Prostate gland (tissue), 2 donors: ENCODE data around the gene EFEMP2. TPM values are rescaled to one million over a fixed set of nuclear protein-coding genes. Genes with fewer than 3 reads are reported as not detected.
"Not testable (repeated sequence)": the region's sequence is repeated elsewhere in the genome, so short reads cannot be mapped to it uniquely, and the experiment has no call there.

Experiments
- DNase-seq: peaks from one replicate; pipeline ENCODE4 v3.0.0-alpha.2; 2019; ENCODE audit warnings: low spot score
- H3K27ac ChIP-seq, 2 donors: fragments of 200-600 bp; sonication (generic); 2 replicates each; pipeline ENCODE4 v1.5.1; 2017 to 2019
- H3K27me3 ChIP-seq: fragments of 200-600 bp; sonication (generic); replicated peaks from 2 replicates; pipeline ENCODE4 v1.5.1; 2019; ENCODE audit not compliant: insufficient read depth
- H3K36me3 ChIP-seq, 2 donors: fragments of 200-600 bp; sonication (generic); 1 replicate in 1 of 2; 2 replicates in 1 of 2; pipeline versions ENCODE4 v1.5.1 to v1.8.1; 2017 to 2019
- H3K4me1 ChIP-seq: fragments of 200-600 bp; sonication (generic); replicated peaks from 2 replicates; pipeline ENCODE4 v1.5.1; 2019
- H3K4me3 ChIP-seq, 2 donors: fragments of 200-600 bp; sonication (generic); 2 replicates each; pipeline ENCODE4 v1.5.1; 2017 to 2019
- H3K9me3 ChIP-seq: fragments of 200-600 bp; sonication (generic); 2 replicates; pipeline ENCODE4 v1.5.1; 2017
- POLR2A ChIP-seq: fragments of 450-650 bp; IDR thresholded peaks from one replicate; pipeline ENCODE4 v1.6.1; 2016; ENCODE audit warnings: antibody characterized with exemption, mild to moderate bottlenecking
- POLR2AphosphoS5 ChIP-seq: sonication (generic); formaldehyde crosslinking; IDR thresholded peaks from one replicate; pipeline ENCODE4 v1.6.1; 2017; ENCODE audit warnings: antibody characterized with exemption
- WGBS: methylation state at CpG from one replicate; pipeline ENCODE4 v1.1.5; 2018; 5-methylcytosine and 5-hydroxymethylcytosine counted together
- intact Hi-C: fragments of 100-400 bp; cut with DNase I; formaldehyde crosslinking; loops from one replicate; pipeline ENCODE4 v1.14.2; 2022
- total RNA-seq, 2 donors: library from RNA; depleted of rRNA; stranded (reverse); fragments of >200 nt; gene quantifications; one replicate each; pipeline ENCODE4 v1.1.0, GENCODE V29; 2016
- TF ChIP-seq, protein P1 (sequence below), 4 experiments: fragments of 200-600 bp in 2 of 4; fragments of 450-650 bp in 2 of 4; sonication (generic) in 2 of 4; IDR thresholded peaks; 1 replicate in 3 of 4; 2 replicates in 1 of 4; pipeline ENCODE4 v1.5.1; 2016 to 2019; ENCODE audit warnings: antibody characterized with exemption in 4 of 4, mild to moderate bottlenecking in 2 of 4, moderate library complexity in 2 of 4

The EFEMP2 gene
- total RNA-seq, 2 donors from 2014 or later: 40.0 to 84.5 TPM

- 86% methylated on average over 19 of the region's 20 CpGs for WGBS
- TF ChIP-seq, protein P1, sequence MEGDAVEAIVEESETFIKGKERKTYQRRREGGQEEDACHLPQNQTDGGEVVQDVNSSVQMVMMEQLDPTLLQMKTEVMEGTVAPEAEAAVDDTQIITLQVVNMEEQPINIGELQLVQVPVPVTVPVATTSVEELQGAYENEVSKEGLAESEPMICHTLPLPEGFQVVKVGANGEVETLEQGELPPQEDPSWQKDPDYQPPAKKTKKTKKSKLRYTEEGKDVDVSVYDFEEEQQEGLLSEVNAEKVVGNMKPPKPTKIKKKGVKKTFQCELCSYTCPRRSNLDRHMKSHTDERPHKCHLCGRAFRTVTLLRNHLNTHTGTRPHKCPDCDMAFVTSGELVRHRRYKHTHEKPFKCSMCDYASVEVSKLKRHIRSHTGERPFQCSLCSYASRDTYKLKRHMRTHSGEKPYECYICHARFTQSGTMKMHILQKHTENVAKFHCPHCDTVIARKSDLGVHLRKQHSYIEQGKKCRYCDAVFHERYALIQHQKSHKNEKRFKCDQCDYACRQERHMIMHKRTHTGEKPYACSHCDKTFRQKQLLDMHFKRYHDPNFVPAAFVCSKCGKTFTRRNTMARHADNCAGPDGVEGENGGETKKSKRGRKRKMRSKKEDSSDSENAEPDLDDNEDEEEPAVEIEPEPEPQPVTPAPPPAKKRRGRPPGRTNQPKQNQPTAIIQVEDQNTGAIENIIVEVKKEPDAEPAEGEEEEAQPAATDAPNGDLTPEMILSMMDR (IDR thresholded peaks at IDR 0.05): no peak
- TF ChIP-seq POLR2AphosphoS5: no peak
- no peak for TF ChIP-seq POLR2A
- no peaks in the 10 kb centered on the region for H3K9me3 ChIP-seq
- H3K4me1 ChIP-seq: no peaks in the 10 kb centered on the region
- no peak overlapping the region for H3K4me3 ChIP-seq
- no peak for DNase-seq
- no peaks in the 10 kb centered on the region for H3K27me3 ChIP-seq
- peaks cover 4 to 27% of the 10 kb centered on the region in 2 donors for H3K36me3 ChIP-seq
- intact Hi-C loops: no loop called here
- no peak overlapping the region for H3K27ac ChIP-seq
Measured at GRCh38 chr11:65850217-65851082, 22.1 kb downstream of the EFEMP2 start.

- TF ChIP-seq POLR2AphosphoS5 (no peak), POLR2A (no peak)
- TF ChIP-seq, protein P1 (IDR thresholded peaks at IDR 0.05): no peak
- no peaks in the 10 kb centered on the region for H3K27me3 ChIP-seq
- H3K36me3 ChIP-seq: peaks cover 0 to 21% of the 10 kb centered on the region in 2 donors
- H3K27ac ChIP-seq: no peak overlapping the region
- DNase-seq: no peak
- intact Hi-C loops: no loop called here
- WGBS: 44% methylated on average over 16 of the region's 16 CpGs
- H3K9me3 ChIP-seq: no peaks in the 10 kb centered on the region
- no peaks in the 10 kb centered on the region for H3K4me1 ChIP-seq
- no peak overlapping the region for H3K4me3 ChIP-seq
Measured at GRCh38 chr11:65849771-65850216, 22.8 kb downstream of the EFEMP2 start.

DNA sequence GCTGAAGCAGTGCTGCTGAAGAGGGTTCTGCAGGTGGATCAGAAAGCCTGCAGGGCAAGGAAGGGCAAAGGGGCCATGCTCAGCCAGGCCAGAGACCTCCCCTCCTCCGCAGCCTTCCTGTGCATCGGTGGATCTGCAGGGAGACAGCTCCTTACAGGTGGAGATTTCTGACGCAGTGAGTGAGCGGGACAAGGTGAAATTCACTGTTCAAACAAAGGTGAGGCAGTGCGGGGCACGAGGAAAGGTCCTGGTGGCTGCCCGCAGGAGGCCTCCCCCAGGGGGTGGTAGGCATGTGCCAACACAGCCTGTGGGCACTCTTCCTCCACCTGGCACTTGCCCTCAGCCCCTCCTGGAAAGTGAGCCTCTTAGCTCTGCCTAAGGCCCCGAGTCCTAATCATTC, 23.2 kb downstream of the EFEMP2 start:
- Histone ChIP-seq H3K9me3 (no peaks in the 10 kb centered on the region), H3K27ac (no peak overlapping the region), H3K4me1 (no peaks in the 10 kb centered on the region), H3K4me3 (no peak overlapping the region), H3K27me3 (no peaks in the 10 kb centered on the region), H3K36me3 (peaks cover 0 to 19% of the 10 kb centered on the region in 2 donors)
- 54% methylated on average over 8 of the region's 8 CpGs for WGBS
- intact Hi-C loops: no loop called here
- TF ChIP-seq, protein P1 (IDR thresholded peaks at IDR 0.05): no peak
- TF ChIP-seq POLR2A: no peak
- DNase-seq: no peak

- H3K9me3 ChIP-seq, H3K27me3 ChIP-seq, H3K27ac ChIP-seq, H3K4me1 ChIP-seq, intact Hi-C loops, H3K4me3 ChIP-seq, DNase-seq: not testable (repeated sequence)
- H3K36me3 ChIP-seq: peaks cover 0 to 12% of the 10 kb centered on the region in 2 donors
- 57% methylated on average over 7 of the region's 7 CpGs for WGBS
Measured at GRCh38 chr11:65848693-65849092, 23.9 kb downstream of the EFEMP2 start.

GRCh38 chr11:65847746-65848145, 24.9 kb downstream of the EFEMP2 start:
- Histone ChIP-seq H3K27ac (no peak overlapping the region), H3K4me1 (no peaks in the 10 kb centered on the region), H3K4me3 (no peak overlapping the region), H3K36me3 (peaks cover 0 to 9% of the 10 kb centered on the region in 2 donors), H3K9me3 (no peaks in the 10 kb centered on the region), H3K27me3 (no peaks in the 10 kb centered on the region)
- intact Hi-C loops: no loop called here
- no peak for DNase-seq
- WGBS: 77% methylated on average over 3 of the region's 3 CpGs
- TF ChIP-seq, protein P1 (IDR thresholded peaks at IDR 0.05): no peak
- TF ChIP-seq POLR2A (no peak), POLR2AphosphoS5 (no peak)
